GM12892 (cell line): ENCODE measurements around the gene MYO1E.
A peak's percentile ranks its signal among the peaks of the same experiment; 100 is the strongest.

Experiments
- DNase-seq: peaks from one replicate; pipeline ENCODE4 v3.0.0; 2011; ENCODE audit not compliant: insufficient read length
- FAIRE-seq: peaks from 2 replicates; lab custom pipeline; 2011; peaks lifted over from hg19 to GRCh38; lab: Jason Lieb, UNC
- POLR2A ChIP-seq: IDR thresholded peaks from 2 replicates; pipeline ENCODE4 v1.6.1; 2011; ENCODE audit warnings: low read depth, low read length, control low read depth
- POLR2AphosphoS5 ChIP-seq: IDR thresholded peaks from 2 replicates; pipeline ENCODE4 v1.6.1; 2011; ENCODE audit warnings: low read depth, low read length, control low read depth
- TAF1 ChIP-seq: IDR thresholded peaks from 2 replicates; pipeline ENCODE4 v1.6.1; 2011; ENCODE audit warnings: low read depth, mild to moderate bottlenecking, control low read depth, low read length, borderline replicate concordance

The MYO1E gene

GRCh38 chr15:59304807-59305206 is 67.9 kb downstream of the MYO1E start:
- FAIRE-seq, result no peak
- DNase-seq, result no peak
- TF ChIP-seq TAF1, result no peak
- no peak for TF ChIP-seq POLR2A
- no peak for TF ChIP-seq POLR2AphosphoS5

- peak; percentile 30; the same call in 1 of the 2 replicates for TF ChIP-seq POLR2A
- no peak; the same call in 1 of the 2 replicates for TF ChIP-seq POLR2AphosphoS5
- FAIRE-seq (peak; percentile 50), DNase-seq (no peak)
Measured at GRCh38 chr15:59304034-59304795, 68.5 kb downstream of the MYO1E start.

- no peak for DNase-seq
- TF ChIP-seq TAF1 (no peak), POLR2AphosphoS5 (no peak), POLR2A (no peak)
- peak; percentile 21 for FAIRE-seq
Measured at GRCh38 chr15:59303633-59304032, 69.0 kb downstream of the MYO1E start.

- TF ChIP-seq POLR2AphosphoS5 (no peak), TAF1 (no peak), POLR2A (no peak)
- FAIRE-seq (no peak), DNase-seq (no peak)
Measured at GRCh38 chr15:59303136-59303535, 69.5 kb downstream of the MYO1E start.

GRCh38 chr15:59301527-59301926 is 71.1 kb downstream of the MYO1E start:
- no peak for FAIRE-seq
- DNase-seq, result no peak
- TF ChIP-seq POLR2AphosphoS5 (no peak), POLR2A (no peak), TAF1 (no peak)

- FAIRE-seq (no peak), DNase-seq (no peak)
- TF ChIP-seq POLR2A (no peak), TAF1 (no peak), POLR2AphosphoS5 (no peak)
Measured at GRCh38 chr15:59300618-59301139, 72.0 kb downstream of the MYO1E start.

GRCh38 chr15:59299929-59300617 is 72.6 kb downstream of the MYO1E start:
- TF ChIP-seq POLR2A (no peak), POLR2AphosphoS5 (peak; percentile 24; the same call in 1 of the 2 replicates)
- DNase-seq (peak; percentile 37), FAIRE-seq (peak; percentile 85)

GRCh38 chr15:59298854-59299250 is 73.8 kb downstream of the MYO1E start:
- no peak for FAIRE-seq
- no peak for TF ChIP-seq POLR2A
- TF ChIP-seq POLR2AphosphoS5, result no peak
- TF ChIP-seq TAF1, result no peak

GRCh38 chr15:59298225-59298853 is 74.3 kb downstream of the MYO1E start:
- no peak; the same call in 1 of the 2 replicates for TF ChIP-seq POLR2AphosphoS5
- TF ChIP-seq POLR2A, result peak; percentile 56; the same call in 1 of the 2 replicates
- DNase-seq, result peak; percentile 37
- peak; percentile 83 for FAIRE-seq

More at GRCh38 chr15:59298854-59299250, 73.8 kb downstream of the MYO1E start:
- no peak for DNase-seq

GRCh38 chr15:59296181-59296617 is 76.5 kb downstream of the MYO1E start:
- FAIRE-seq, result no peak
- no peak for TF ChIP-seq TAF1
- no peak for TF ChIP-seq POLR2A
- TF ChIP-seq POLR2AphosphoS5, result no peak
- DNase-seq, result no peak

GRCh38 chr15:59295261-59296001 is 77.2 kb downstream of the MYO1E start:
- FAIRE-seq, result no peak
- DNase-seq, result no peak
- TF ChIP-seq POLR2A (no peak), TAF1 (no peak), POLR2AphosphoS5 (no peak)
